NT2/D1 (cell line): ENCODE measurements around the gene LSM3.

Experiments
- YY1 ChIP-seq: IDR thresholded peaks from 2 replicates; pipeline ENCODE4 v1.6.1; 2011; ENCODE audit not compliant: insufficient read length, insufficient read depth
- ZNF274 ChIP-seq: IDR thresholded peaks from 2 replicates; pipeline ENCODE4 v1.6.1; 2011; ENCODE audit warnings: mild to moderate bottlenecking, low read depth, low read length

- TF ChIP-seq YY1 = no peak
- TF ChIP-seq ZNF274 = no peak
Measured at GRCh38 chr3:14172496-14172895, 6.1 kb upstream of the LSM3 start.
